AG04449 (cell line): ENCODE results near the gene AGR3.
"Not testable (repeated sequence)": the region's sequence is repeated elsewhere in the genome, so short reads cannot be mapped to it uniquely, and the experiment has no call there.

Source experiments
- CTCF ChIA-PET: fragments of 350-600 bp; formaldehyde crosslinking; extraction: SDS; loops from one replicate; lab custom pipeline; 2021; ENCODE audit warnings: antibody characterized with exemption; lab: Yijun Ruan, JAX
- POLR2A ChIA-PET: fragments of 400-600, 350-600 bp; formaldehyde crosslinking; extraction: SDS; loops from one replicate; lab custom pipeline; 2020; ENCODE audit warnings: antibody characterized with exemption, inconsistent platforms; lab: Yijun Ruan, JAX
- DNase-seq: peaks from one replicate; pipeline ENCODE4 v3.0.0-alpha.2; 2010; ENCODE audit warnings: low read depth, low spot score
- H3K4me3 ChIP-seq: 2 replicates; pipeline ENCODE4 v1.5.1; 2011; ENCODE audit warnings: low read depth, mild to moderate bottlenecking, control low read depth, low read length
- CTCF ChIP-seq: IDR thresholded peaks from one replicate; pipeline ENCODE4 v1.5.1; 2011; ENCODE audit warnings: mild to moderate bottlenecking, moderate library complexity, low read length, control low read depth, inconsistent platforms; ENCODE audit not compliant: insufficient read depth; ENCODE audit errors: missing control alignments

AGR3 gene

GRCh38 chr7:16874066-16874465, 7.7 kb downstream of the AGR3 start:
- CTCF ChIA-PET, result interaction anchor here (0.6 to 1.6 kb wide), 3 partner anchors 10 to 52 kb away, joined by 3 to 5 read pairs (median 4); no protein-coding TSS in a partner anchor
- POLR2A ChIA-PET, result no interaction called here
- TF ChIP-seq CTCF, result no peak
- no peak for DNase-seq
- no peak overlapping the region for H3K4me3 ChIP-seq

DNA sequence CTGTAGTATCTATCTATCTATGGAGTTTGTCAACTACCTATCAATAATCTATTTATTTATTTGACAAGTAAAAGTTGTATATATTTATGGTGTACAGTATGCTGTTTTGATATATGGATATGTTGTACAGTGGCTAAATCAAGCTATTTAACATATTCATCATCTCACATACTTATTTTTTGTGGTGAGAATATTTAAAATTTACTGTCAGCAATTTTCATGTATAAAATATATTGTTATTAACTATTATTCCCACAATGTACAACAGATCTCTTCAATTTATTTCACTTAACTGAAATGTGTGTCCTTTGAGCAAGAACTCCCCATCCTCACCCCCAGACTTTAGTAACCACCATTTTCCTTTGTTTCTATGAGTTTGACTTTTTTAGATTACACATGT, 14.5 kb downstream of the AGR3 start:
- ChIA-PET POLR2A (no interaction called here), CTCF (no interaction called here)
- no peak for TF ChIP-seq CTCF
- H3K4me3 ChIP-seq, result no peak overlapping the region
- DNase-seq, result no peak

DNA sequence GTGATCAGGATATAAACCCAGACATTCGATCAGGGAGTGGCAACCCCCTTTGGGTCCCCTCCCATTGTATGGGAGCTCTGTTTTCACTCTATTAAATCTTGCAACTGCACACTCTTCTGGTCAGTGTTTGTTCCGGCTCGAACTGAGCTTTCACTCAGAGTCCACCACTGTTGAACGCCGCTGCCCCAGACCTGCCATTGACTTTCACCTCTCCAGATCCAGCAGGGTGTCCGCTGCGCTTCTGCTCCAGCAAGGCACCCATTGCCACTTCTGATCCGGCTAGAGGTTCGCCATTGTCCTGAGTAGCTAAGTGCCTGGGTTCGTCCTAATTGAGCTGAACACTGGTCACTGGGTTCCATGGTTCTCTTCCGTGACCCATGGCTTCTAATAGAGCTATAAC, 28.6 kb downstream of the AGR3 start:
- H3K4me3 ChIP-seq, CTCF ChIA-PET, DNase-seq, POLR2A ChIA-PET: not testable (repeated sequence)

GRCh38 chr7:16851829-16852228, 30.0 kb downstream of the AGR3 start:
- CTCF ChIA-PET, result no interaction called here
- no peak overlapping the region for H3K4me3 ChIP-seq
- DNase-seq, result no peak
- POLR2A ChIA-PET, result no interaction called here
- no peak for TF ChIP-seq CTCF

- CTCF ChIA-PET, result interaction anchor here (1.2 kb wide), 1 partner anchor 11 kb away, joined by 3 read pairs; no protein-coding TSS in a partner anchor
These were observed 30.9 kb downstream of the AGR3 start for GRCh38 chr7:16850614-16851466.

GRCh38 chr7:16849296-16850148, 32.3 kb downstream of the AGR3 start:
- H3K4me3 ChIP-seq, result no peak overlapping the region
- CTCF ChIA-PET, result no interaction called here
- POLR2A ChIA-PET, result interaction anchor here (1.8 kb wide), 1 partner anchor 8 kb away, joined by 3 read pairs; no protein-coding TSS in a partner anchor
- DNase-seq, result no peak
- no peak for TF ChIP-seq CTCF

More at GRCh38 chr7:16850614-16851466, 30.9 kb downstream of the AGR3 start:
- POLR2A ChIA-PET, result interaction anchor here (1.8 kb wide), 1 partner anchor 9 kb away, joined by 3 read pairs; no protein-coding TSS in a partner anchor
- no peak overlapping the region for H3K4me3 ChIP-seq
- TF ChIP-seq CTCF, result no peak
- no peak for DNase-seq
